GM12801 (cell line): ENCODE data around the gene UBE2Q1.

ENCODE experiments used
- CTCF ChIP-seq: IDR thresholded peaks from one replicate; pipeline ENCODE4 v1.5.1; 2011; ENCODE audit warnings: control low read depth; ENCODE audit not compliant: insufficient read length; ENCODE audit errors: extremely low read depth

UBE2Q1 gene

GRCh38 chr1:154558720-154559465 lies 431 bp upstream of the UBE2Q1 start:
- no peak for TF ChIP-seq CTCF

DNA sequence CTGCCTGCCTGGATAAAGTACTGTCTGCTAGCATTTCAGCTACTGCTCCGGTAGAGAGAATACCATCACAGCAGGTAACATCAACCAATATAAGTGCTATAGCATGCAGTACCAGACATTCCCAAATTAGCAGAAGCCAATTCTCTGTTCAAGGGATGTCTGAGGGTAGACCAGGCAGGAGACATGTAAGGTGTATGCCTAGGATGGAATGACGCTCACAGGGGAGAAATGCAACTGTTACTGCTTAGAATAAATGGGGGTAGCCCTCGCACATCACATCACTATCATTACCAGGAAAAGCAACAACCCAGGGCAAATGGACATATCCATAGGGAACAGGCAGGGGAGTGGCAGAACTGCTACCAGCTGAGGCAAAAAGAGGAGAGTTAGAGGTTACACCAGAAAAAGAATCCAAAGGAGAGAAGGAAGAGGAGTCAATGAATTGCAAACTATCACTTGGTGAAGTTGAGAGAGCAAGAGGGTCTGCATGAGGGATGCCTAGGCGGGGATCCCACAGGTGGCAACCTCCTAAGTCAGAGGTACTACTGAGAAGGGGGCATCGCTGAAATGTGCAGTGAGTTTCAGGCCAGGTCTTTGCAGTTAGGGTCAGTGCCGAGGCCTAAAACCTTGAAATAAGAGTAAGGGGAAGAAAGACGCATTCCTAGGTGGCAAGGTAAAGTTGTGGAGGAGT lies 1.1 kb downstream of the UBE2Q1 start:
- TF ChIP-seq CTCF, result no peak

- no peak for TF ChIP-seq CTCF
These were observed 2.0 kb downstream of the UBE2Q1 start for GRCh38 chr1:154556422-154556821.

GRCh38 chr1:154553056-154554030 lies 5.1 kb downstream of the UBE2Q1 start:
- no peak for TF ChIP-seq CTCF

DNA sequence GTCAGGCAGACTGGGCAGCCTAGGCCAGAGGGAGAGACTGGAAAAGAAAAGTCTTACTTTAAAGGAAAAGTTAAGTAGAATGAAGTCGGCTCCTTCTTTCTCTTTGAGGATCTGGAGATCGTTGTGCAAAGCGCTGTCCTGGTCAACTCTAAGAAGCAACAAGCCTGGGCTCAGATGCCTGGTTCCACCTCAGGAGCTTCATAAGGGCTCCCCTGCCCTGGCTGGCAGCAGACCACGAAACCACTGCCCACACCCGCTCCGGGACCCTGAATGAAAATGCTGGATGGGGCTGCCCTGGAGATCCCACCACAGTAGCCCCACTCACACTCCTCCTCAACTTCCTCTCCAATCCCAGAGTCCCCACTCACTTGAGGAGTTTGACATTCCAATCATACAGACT lies 6.4 kb downstream of the UBE2Q1 start:
- TF ChIP-seq CTCF, result no peak

DNA sequence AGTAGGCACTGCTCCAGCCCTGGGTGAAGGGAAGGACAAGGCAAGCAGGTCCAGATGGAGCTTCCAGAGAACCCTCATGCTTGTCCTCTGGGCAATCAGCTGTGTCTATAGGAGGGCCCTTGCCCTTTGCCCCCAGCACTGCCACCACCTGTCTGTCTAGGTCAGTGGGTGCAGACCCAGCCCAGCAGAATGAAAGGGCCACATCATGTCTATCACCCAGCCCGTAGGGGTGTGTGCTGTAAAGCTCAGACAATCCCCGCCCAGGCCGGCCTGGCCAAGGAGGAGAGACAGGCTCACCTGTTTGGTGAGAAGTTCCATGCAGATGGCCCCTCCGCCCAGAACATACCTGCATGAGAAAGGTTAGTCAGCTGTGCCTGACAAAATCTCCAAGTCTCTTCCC lies 7.0 kb downstream of the UBE2Q1 start:
- no peak for TF ChIP-seq CTCF

DNA sequence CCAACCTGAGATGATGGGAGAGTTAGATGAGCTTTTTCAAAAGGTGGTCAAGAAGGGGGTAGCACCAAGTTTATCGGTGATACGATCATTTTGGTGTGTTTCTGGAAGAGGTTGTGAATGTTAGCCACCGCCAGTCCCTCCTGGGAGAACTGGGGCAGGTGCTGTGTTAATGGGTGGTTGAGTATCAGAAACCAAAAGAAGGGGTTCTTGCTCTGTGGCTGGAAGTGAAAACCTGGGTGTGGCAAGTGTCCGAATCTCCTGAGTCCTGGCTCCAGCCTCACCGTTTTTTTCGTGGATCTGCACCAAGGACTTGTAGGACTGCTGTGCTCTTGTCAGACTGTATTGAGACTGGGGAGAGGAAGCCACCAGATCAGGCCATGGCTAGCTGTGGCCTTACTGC lies 7.8 kb downstream of the UBE2Q1 start:
- TF ChIP-seq CTCF, result no peak
